Measurements from ENCODE around the gene AFF3.

The AFF3 gene

GRCh38 chr2:100073110-100073509 is 69.3 kb downstream of the AFF3 start:
- H3K4me2 ChIP-seq (ENCODE audit: low read depth, low read length), result no peak overlapping the region
- no peaks in the 10 kb centered on the region for H3F3A ChIP-seq (ENCODE audit: insufficient read depth, low read length)
- H3K27ac ChIP-seq (ENCODE audit: low read length), result no peak overlapping the region
- no peaks in the 10 kb centered on the region for H3K79me2 ChIP-seq (ENCODE audit: low read length)
- no peaks in the 10 kb centered on the region for H3K36me3 ChIP-seq (replicated peaks; ENCODE audit: insufficient read depth, low read length)
- TF ChIP-seq CTCF (IDR thresholded peaks at IDR 0.05; ENCODE audit: low read length) (no peak), EZH2 (optimal IDR thresholded peaks at IDR 0.05; ENCODE audit: low read depth, low read length) (no peak), EZH2phosphoT487 (IDR thresholded peaks at IDR 0.05; ENCODE audit: low read length) (no peak)
- DNase-seq, result no peak
- no peaks in the 10 kb centered on the region for H3K4me1 ChIP-seq (ENCODE audit: low read length)
- H3K4me3 ChIP-seq (ENCODE audit: low read length), result no peak overlapping the region
- H3K9me2 ChIP-seq (replicated peaks; ENCODE audit: insufficient read depth, low read length), result no peaks in the 10 kb centered on the region
- no peaks in the 10 kb centered on the region for H3K9me3 ChIP-seq (replicated peaks; ENCODE audit: insufficient read depth, low read length)
- no peak overlapping the region for H3K9ac ChIP-seq (ENCODE audit: low read length)
- no peak overlapping the region for H2AFZ ChIP-seq (ENCODE audit: low read length)
- no peaks in the 10 kb centered on the region for H4K20me1 ChIP-seq (ENCODE audit: insufficient read depth, low read length)
- H3K27me3 ChIP-seq (replicated peaks; ENCODE audit: insufficient read depth, low read length), result no peaks in the 10 kb centered on the region

GRCh38 chr2:100072503-100072902 is 69.9 kb downstream of the AFF3 start:
- DNase-seq, result no peak
- Histone ChIP-seq H2AFZ (ENCODE audit: low read length) (no peak overlapping the region), H3K4me3 (ENCODE audit: low read length) (no peak overlapping the region), H3K79me2 (ENCODE audit: low read length) (no peaks in the 10 kb centered on the region), H3K36me3 (replicated peaks; ENCODE audit: insufficient read depth, low read length) (no peaks in the 10 kb centered on the region), H3K4me1 (ENCODE audit: low read length) (no peaks in the 10 kb centered on the region), H3K9me3 (replicated peaks; ENCODE audit: insufficient read depth, low read length) (no peaks in the 10 kb centered on the region), H4K20me1 (ENCODE audit: insufficient read depth, low read length) (no peaks in the 10 kb centered on the region), H3K9ac (ENCODE audit: low read length) (no peak overlapping the region), H3K9me2 (replicated peaks; ENCODE audit: insufficient read depth, low read length) (no peaks in the 10 kb centered on the region), H3K4me2 (ENCODE audit: low read depth, low read length) (no peak overlapping the region), H3K27me3 (replicated peaks; ENCODE audit: insufficient read depth, low read length) (no peaks in the 10 kb centered on the region), H3K27ac (ENCODE audit: low read length) (no peak overlapping the region), H3F3A (ENCODE audit: insufficient read depth, low read length) (no peaks in the 10 kb centered on the region)
- TF ChIP-seq EZH2 (optimal IDR thresholded peaks at IDR 0.05; ENCODE audit: low read depth, low read length) (no peak), EZH2phosphoT487 (IDR thresholded peaks at IDR 0.05; ENCODE audit: low read length) (no peak)

- H3K9me2 ChIP-seq (replicated peaks; ENCODE audit: insufficient read depth, low read length), result no peaks in the 10 kb centered on the region
- H3K9ac ChIP-seq (ENCODE audit: low read length), result no peak overlapping the region
- H3K36me3 ChIP-seq (replicated peaks; ENCODE audit: insufficient read depth, low read length), result no peaks in the 10 kb centered on the region
- no peaks in the 10 kb centered on the region for H3K79me2 ChIP-seq (ENCODE audit: low read length)
- H3F3A ChIP-seq (ENCODE audit: insufficient read depth, low read length), result no peaks in the 10 kb centered on the region
- H3K27ac ChIP-seq (ENCODE audit: low read length), result no peak overlapping the region
- H2AFZ ChIP-seq (ENCODE audit: low read length), result no peak overlapping the region
- H4K20me1 ChIP-seq (ENCODE audit: insufficient read depth, low read length), result no peaks in the 10 kb centered on the region
- H3K27me3 ChIP-seq (replicated peaks; ENCODE audit: insufficient read depth, low read length), result no peaks in the 10 kb centered on the region
- H3K4me3 ChIP-seq (ENCODE audit: low read length), result no peak overlapping the region
- H3K9me3 ChIP-seq (replicated peaks; ENCODE audit: insufficient read depth, low read length), result no peaks in the 10 kb centered on the region
- DNase-seq, result no peak
- no peak overlapping the region for H3K4me2 ChIP-seq (ENCODE audit: low read depth, low read length)
- TF ChIP-seq EZH2phosphoT487 (IDR thresholded peaks at IDR 0.05; ENCODE audit: low read length) (no peak), EZH2 (optimal IDR thresholded peaks at IDR 0.05; ENCODE audit: low read depth, low read length) (no peak), CTCF (IDR thresholded peaks at IDR 0.05; ENCODE audit: low read length) (no peak)
- H3K4me1 ChIP-seq (ENCODE audit: low read length), result no peaks in the 10 kb centered on the region
These were observed 70.9 kb downstream of the AFF3 start for GRCh38 chr2:100071335-100072043.

- H3K27ac ChIP-seq (ENCODE audit: low read length), result no peak overlapping the region
- no peaks in the 10 kb centered on the region for H4K20me1 ChIP-seq (ENCODE audit: insufficient read depth, low read length)
- H3K36me3 ChIP-seq (replicated peaks; ENCODE audit: insufficient read depth, low read length), result no peaks in the 10 kb centered on the region
- no peaks in the 10 kb centered on the region for H3K9me2 ChIP-seq (replicated peaks; ENCODE audit: insufficient read depth, low read length)
- no peak overlapping the region for H3K4me2 ChIP-seq (ENCODE audit: low read depth, low read length)
- no peak overlapping the region for H3K4me3 ChIP-seq (ENCODE audit: low read length)
- H3K9me3 ChIP-seq (replicated peaks; ENCODE audit: insufficient read depth, low read length), result no peaks in the 10 kb centered on the region
- no peak for TF ChIP-seq CTCF (IDR thresholded peaks at IDR 0.05; ENCODE audit: low read length)
- TF ChIP-seq EZH2 (optimal IDR thresholded peaks at IDR 0.05; ENCODE audit: low read depth, low read length), result no peak
- TF ChIP-seq EZH2phosphoT487 (IDR thresholded peaks at IDR 0.05; ENCODE audit: low read length), result no peak
- DNase-seq, result no peak
- H2AFZ ChIP-seq (ENCODE audit: low read length), result no peak overlapping the region
- H3K79me2 ChIP-seq (ENCODE audit: low read length), result no peaks in the 10 kb centered on the region
- no peak overlapping the region for H3K9ac ChIP-seq (ENCODE audit: low read length)
- H3K4me1 ChIP-seq (ENCODE audit: low read length), result no peaks in the 10 kb centered on the region
- no peaks in the 10 kb centered on the region for H3F3A ChIP-seq (ENCODE audit: insufficient read depth, low read length)
- no peaks in the 10 kb centered on the region for H3K27me3 ChIP-seq (replicated peaks; ENCODE audit: insufficient read depth, low read length)
These were observed 72.3 kb downstream of the AFF3 start for GRCh38 chr2:100070078-100070477.
